H1 (cell line): Measurements from ENCODE around the gene MAGI2.

Source experiments
- BACH1 ChIP-seq: IDR thresholded peaks from 2 replicates; pipeline ENCODE4 v1.6.1; 2012; ENCODE audit warnings: low read length, improper control_type of control experiment
- GABPA ChIP-seq: IDR thresholded peaks from 2 replicates; pipeline ENCODE4 v1.6.1; 2011; ENCODE audit warnings: mild to moderate bottlenecking, low read length, moderate library complexity, borderline replicate concordance; ENCODE audit not compliant: insufficient read depth
- JUN ChIP-seq: IDR thresholded peaks from 2 replicates; pipeline ENCODE4 v1.6.1; 2011; ENCODE audit warnings: low read depth, mild to moderate bottlenecking, improper control_type of control experiment, low read length
- POLR2AphosphoS5 ChIP-seq: IDR thresholded peaks from 2 replicates; pipeline ENCODE4 v1.6.1; 2011; ENCODE audit warnings: low read depth, low read length

- TF ChIP-seq JUN, result no peak
- no peak for TF ChIP-seq GABPA
- no peak for TF ChIP-seq POLR2AphosphoS5
- TF ChIP-seq BACH1, result no peak
Measured at GRCh38 chr7:78873117-78873516, 580.4 kb downstream of the MAGI2 start.
